22Rv1 (cell line): ENCODE data around the gene SVIL.

Source experiments
- ZFX ChIP-seq: fragments of 450-650 bp; IDR thresholded peaks from 2 replicates; pipeline ENCODE4 v1.6.1; 2017; ENCODE audit warnings: antibody characterized with exemption, borderline replicate concordance
- TF ChIP-seq, protein P1 (sequence below): fragments of 450-650 bp; IDR thresholded peaks from 2 replicates; pipeline ENCODE4 v1.5.1; 2017; ENCODE audit warnings: mild to moderate bottlenecking

DNA sequence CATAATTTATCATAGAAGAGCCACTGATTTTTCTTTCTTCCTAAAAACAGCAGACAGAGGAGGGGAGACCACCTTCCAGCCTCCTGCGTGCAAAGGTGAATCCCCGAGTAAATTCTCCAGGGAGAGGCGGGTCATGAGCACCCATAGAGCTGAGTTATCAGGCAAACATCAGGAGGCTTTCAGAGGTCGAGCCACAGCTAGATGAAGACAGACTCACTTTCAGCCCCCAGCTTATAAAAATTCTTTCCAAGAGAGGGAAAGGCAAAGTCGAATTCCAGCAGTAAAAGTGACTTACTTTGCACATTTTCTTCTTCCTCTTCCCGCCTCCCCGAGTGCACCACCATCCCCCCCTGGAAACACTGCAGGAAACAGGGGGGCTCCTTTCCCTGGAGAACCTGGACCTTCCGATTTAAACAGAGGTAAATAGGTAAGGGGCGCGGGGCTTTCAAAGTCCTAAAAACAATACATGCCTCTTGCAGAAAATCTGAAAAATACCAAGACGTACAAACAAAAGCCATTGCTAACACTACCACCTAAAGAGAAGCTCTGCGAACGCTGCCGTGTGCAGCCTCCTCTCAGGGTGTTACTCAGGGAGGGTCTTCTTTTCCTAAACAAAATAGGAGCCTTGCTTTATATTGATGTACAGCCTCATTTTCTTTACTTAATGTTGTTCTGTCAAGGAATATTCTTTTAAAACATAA is 163.8 kb downstream of the SVIL start:
- TF ChIP-seq, protein P1, sequence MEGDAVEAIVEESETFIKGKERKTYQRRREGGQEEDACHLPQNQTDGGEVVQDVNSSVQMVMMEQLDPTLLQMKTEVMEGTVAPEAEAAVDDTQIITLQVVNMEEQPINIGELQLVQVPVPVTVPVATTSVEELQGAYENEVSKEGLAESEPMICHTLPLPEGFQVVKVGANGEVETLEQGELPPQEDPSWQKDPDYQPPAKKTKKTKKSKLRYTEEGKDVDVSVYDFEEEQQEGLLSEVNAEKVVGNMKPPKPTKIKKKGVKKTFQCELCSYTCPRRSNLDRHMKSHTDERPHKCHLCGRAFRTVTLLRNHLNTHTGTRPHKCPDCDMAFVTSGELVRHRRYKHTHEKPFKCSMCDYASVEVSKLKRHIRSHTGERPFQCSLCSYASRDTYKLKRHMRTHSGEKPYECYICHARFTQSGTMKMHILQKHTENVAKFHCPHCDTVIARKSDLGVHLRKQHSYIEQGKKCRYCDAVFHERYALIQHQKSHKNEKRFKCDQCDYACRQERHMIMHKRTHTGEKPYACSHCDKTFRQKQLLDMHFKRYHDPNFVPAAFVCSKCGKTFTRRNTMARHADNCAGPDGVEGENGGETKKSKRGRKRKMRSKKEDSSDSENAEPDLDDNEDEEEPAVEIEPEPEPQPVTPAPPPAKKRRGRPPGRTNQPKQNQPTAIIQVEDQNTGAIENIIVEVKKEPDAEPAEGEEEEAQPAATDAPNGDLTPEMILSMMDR: no peak
- no peak for TF ChIP-seq ZFX
